ENCODE measurements around the gene MAP3K20. TPM values are rescaled to one million over a fixed set of nuclear protein-coding genes. Genes with fewer than 3 reads are reported as not detected.

Gene MAP3K20
- total and polyA plus RNA-seq, 2 of the 8 experiments (the other 6 are each of a cell fraction or from before 2014, with no cell fraction given) = 3.1 to 11.1 TPM

- Histone ChIP-seq H4K91ac (replicated peaks; ENCODE audit: insufficient read length, low read length) (peak overlapping the region; percentile 42), H4K20me1 (replicated peaks in 1 of 2; ENCODE audit: control insufficient read depth in 1 of 2, insufficient read depth in 2 of 2, low read length in 2 of 2) (no peaks in the 10 kb centered on the region), H3K79me1 (ENCODE audit: low read depth, low read length) (no peaks in the 10 kb centered on the region), H3K4me1 (replicated peaks in 1 of 4; ENCODE audit: control insufficient read depth in 3 of 4, insufficient read depth in 4 of 4, low read length in 3 of 4) (peaks cover 0 to 3% (median 0%) of the 10 kb centered on the region in 4 experiments; a peak in 1 of 7 replicates), H3K79me2 (ENCODE audit: control insufficient read depth in 1 of 2, insufficient read depth in 2 of 2, low read length in 2 of 2) (no peaks in the 10 kb centered on the region), H2AFZ (ENCODE audit: low read length) (no peak overlapping the region), H3K9ac (replicated peaks in 1 of 4; ENCODE audit: extremely low read depth in 1 of 4, low read depth in 3 of 4, low read length in 3 of 4) (no peak overlapping the region), H3K36me3 (ENCODE audit: control insufficient read depth in 2 of 4, insufficient read depth in 4 of 4, low read length in 3 of 4) (no peaks in the 10 kb centered on the region), H4K8ac (ENCODE audit: extremely low read depth, insufficient read depth, low read length) (no peak overlapping the region), H3K14ac (ENCODE audit: insufficient read length) (no peak overlapping the region), H2BK5ac (ENCODE audit: low read depth, low read length) (no peak overlapping the region), H3K23ac (ENCODE audit: insufficient read length) (no peak overlapping the region), H4K5ac (ENCODE audit: insufficient read length, low read depth, low read length) (peak overlapping the region; percentile 17), H2BK120ac (replicated peaks; ENCODE audit: low read depth, low read length) (no peak overlapping the region), H3K56ac (replicated peaks; ENCODE audit: insufficient read length, low read depth, low read length) (no peak overlapping the region), H3K27ac (ENCODE audit: low read depth, low read length) (no peak overlapping the region), H2BK12ac (ENCODE audit: low read depth, low read length) (0 out of 2 replicates have a peak overlapping the region, but pooled peaks have one; percentile 40), H2AK5ac (ENCODE audit: low read depth, low read length) (no peak overlapping the region), H3K18ac (ENCODE audit: extremely low read depth, low read length) (no peak overlapping the region), H3K9me3 (ENCODE audit: insufficient read depth in 2 of 2, low read depth in 1 of 2, low read length in 1 of 2) (no peaks in the 10 kb centered on the region), H3K4ac (replicated peaks; ENCODE audit: insufficient read length, low read depth, low read length) (no peak overlapping the region), H3K4me2 (ENCODE audit: insufficient read depth in 1 of 2, low read depth in 2 of 2, low read length in 2 of 2) (no peak overlapping the region), H3K23me2 (ENCODE audit: low read depth, low read length) (no peaks in the 10 kb centered on the region), H3K4me3 (ENCODE audit: extremely low read depth in 1 of 4, insufficient read depth in 2 of 4, low read depth in 3 of 4, low read length in 4 of 4) (no peak overlapping the region), H2BK20ac (ENCODE audit: low read length) (no peak overlapping the region), H2BK15ac (ENCODE audit: low read length) (no peak overlapping the region), H3K27me3 (replicated peaks in 1 of 4; ENCODE audit: control insufficient read depth in 3 of 4, extremely low read depth in 1 of 4, insufficient read depth in 3 of 4, low read length in 3 of 4) (no peaks in the 10 kb centered on the region)
- TF ChIP-seq GTF2F1 (IDR thresholded peaks at IDR 0.05; ENCODE audit: borderline replicate concordance, low read depth, low read length) (no peak), ASH2L (IDR thresholded peaks at IDR 0.05; ENCODE audit: low read length) (no peak), JUN (IDR thresholded peaks at IDR 0.05; ENCODE audit: low read depth, low read length) (no peak)
- POLR2A ChIA-PET (ENCODE audit: partially characterized antibody) = no interaction called here
- FAIRE-seq (no peak), DNase-seq (ENCODE audit: low read depth in 1 of 2, low spot score in 2 of 2) (no peak)
- CTCF ChIA-PET (ENCODE audit: partially characterized antibody) = interaction anchor here (0.5 to 11.7 kb wide), 49 partner anchors 9 to 1011 kb away, joined by 3 to 227 read pairs (median 3); no protein-coding TSS in a partner anchor
- WGBS, 2 experiments (ENCODE audit: extremely low coverage in 1 of 2, insufficient coverage in 1 of 2, insufficient read length in 1 of 2, insufficient replicate concordance in 2 of 2, low coverage in 1 of 2, low lambda C conversion rate in 2 of 2, missing lambda C conversion rate in 1 of 2) = 91% methylated on average over 1 of the region's 1 CpG; no CpG with 5 or more reads in 1 of the 2 experiments
These were observed 47.5 kb upstream of the MAP3K20 start for GRCh38 chr2:173028141-173028540.

All from H1 (cell line).